Activated T-helper 17 cell treated with anti-CD3 and anti-CD28 coated beads, Interleukin-2, amount 50 U/mL, for 72 hours (primary cell): ENCODE measurements around the gene IQCH. TPM values are rescaled to one million over a fixed set of nuclear protein-coding genes. Genes with fewer than 3 reads are reported as not detected.
A peak's percentile ranks its signal among the peaks of the same experiment; 100 is the strongest.
"Not testable (repeated sequence)": the region's sequence is repeated elsewhere in the genome, so short reads cannot be mapped to it uniquely, and the experiment has no call there.

Experiments used
- ATAC-seq: fragments of 150-1000 bp; cut with Tn5 transposase; replicated peaks from 2 replicates; pipeline ENCODE4 v1.10.0; 2021; ENCODE audit warnings: mild to moderate bottlenecking, moderate library complexity
- H3K27ac Mint-ChIP-seq: one replicate; pipeline ENCODE4 v1.8.0; 2022; ENCODE audit warnings: mixed read lengths
- H3K27me3 Mint-ChIP-seq: one replicate; pipeline ENCODE4 v1.8.0; 2022; ENCODE audit warnings: mixed read lengths
- H3K36me3 Mint-ChIP-seq: one replicate; pipeline ENCODE4 v1.8.0; 2022; ENCODE audit warnings: low read depth, mild to moderate bottlenecking, mixed read lengths
- H3K4me1 Mint-ChIP-seq: one replicate; pipeline ENCODE4 v1.8.0; 2022; ENCODE audit warnings: mixed read lengths
- H3K4me3 Mint-ChIP-seq: one replicate; pipeline ENCODE4 v1.8.0; 2022; ENCODE audit warnings: mild to moderate bottlenecking, mixed read lengths
- H3K9me3 Mint-ChIP-seq: one replicate; pipeline ENCODE4 v1.8.0; 2022; ENCODE audit warnings: mixed read lengths
- total RNA-seq, 2 donors: library from RNA; stranded (reverse); gene quantifications; one replicate each; pipeline ENCODE4 v1.2.3, GENCODE V29; 2022

IQCH gene
- total RNA-seq, 2 donors from 2014 or later: 0.77 to 0.89 TPM

- no peaks in the 10 kb centered on the region for H3K9me3 Mint-ChIP-seq
- H3K27ac Mint-ChIP-seq: no peak overlapping the region
- no peaks in the 10 kb centered on the region for H3K27me3 Mint-ChIP-seq
- ATAC-seq: no peak
- H3K36me3 Mint-ChIP-seq: no peaks in the 10 kb centered on the region
- H3K4me3 Mint-ChIP-seq: no peak overlapping the region
- H3K4me1 Mint-ChIP-seq: no peaks in the 10 kb centered on the region
These were observed 165.1 kb downstream of the IQCH start for GRCh38 chr15:67419705-67420104.

DNA sequence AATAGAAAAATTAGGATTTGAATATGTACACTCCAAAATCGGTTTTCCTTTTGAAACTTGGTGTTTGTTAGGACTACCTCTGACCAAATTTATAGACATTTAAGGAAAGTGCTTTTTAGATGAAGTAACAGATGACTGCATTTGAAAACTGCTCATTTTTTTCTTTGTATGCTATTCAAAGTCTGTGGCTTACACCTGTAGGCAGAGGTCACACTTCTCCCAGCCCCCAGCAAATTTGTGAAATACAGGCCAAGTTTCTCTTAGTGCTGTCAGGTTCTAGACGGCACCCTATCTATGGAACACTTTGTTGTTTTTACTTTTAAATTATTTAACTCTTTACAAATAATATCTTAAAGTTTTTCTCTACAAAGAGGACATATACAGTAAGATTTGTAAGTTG, 165.6 kb downstream of the IQCH start:
- Mint-ChIP-seq H3K4me3 (no peak overlapping the region), H3K9me3 (no peaks in the 10 kb centered on the region), H3K4me1 (no peaks in the 10 kb centered on the region), H3K36me3 (no peaks in the 10 kb centered on the region), H3K27me3 (no peaks in the 10 kb centered on the region), H3K27ac (no peak overlapping the region)
- no peak for ATAC-seq

DNA sequence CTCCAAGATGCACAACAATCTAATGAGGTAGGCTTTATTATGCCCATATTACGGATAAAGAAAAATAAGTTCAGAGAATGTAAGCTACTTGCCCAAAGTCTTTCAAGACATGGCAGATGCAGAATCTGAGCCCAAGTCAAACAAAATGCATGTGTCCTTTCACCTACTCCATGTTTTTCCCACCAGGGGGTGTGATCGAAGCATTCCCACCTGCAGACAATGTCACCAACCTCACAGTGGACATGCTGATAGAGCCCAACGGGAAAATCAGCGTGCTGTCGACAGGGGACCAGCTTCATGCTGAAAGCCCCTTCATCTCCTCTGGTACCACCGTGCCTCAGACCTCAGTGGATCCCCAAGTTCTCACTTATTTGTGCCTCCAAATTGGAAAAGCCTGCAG, 166.5 kb downstream of the IQCH start:
- Mint-ChIP-seq H3K4me1 (no peaks in the 10 kb centered on the region), H3K27ac (no peak overlapping the region), H3K4me3 (no peak overlapping the region), H3K27me3 (no peaks in the 10 kb centered on the region), H3K9me3 (no peaks in the 10 kb centered on the region), H3K36me3 (no peaks in the 10 kb centered on the region)
- ATAC-seq: no peak

DNA sequence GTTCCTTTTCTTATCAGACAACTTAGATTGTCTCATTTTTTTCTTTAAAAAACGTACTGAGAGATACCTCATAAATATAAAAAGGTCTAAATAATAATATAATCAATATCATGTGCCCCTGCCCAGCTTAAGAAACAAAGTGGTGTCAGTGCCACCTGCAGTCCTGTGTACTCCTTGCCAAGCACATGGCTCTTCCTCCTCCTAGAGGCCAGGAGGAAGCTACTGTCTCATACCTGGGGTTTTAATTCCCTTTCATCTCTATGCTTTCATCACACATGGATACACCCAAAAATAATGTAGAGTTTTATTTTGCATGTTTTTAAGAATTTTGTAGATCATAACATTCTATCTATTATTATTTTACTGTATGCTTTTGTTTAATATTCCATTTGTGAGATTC, 167.7 kb downstream of the IQCH start:
- no peaks in the 10 kb centered on the region for H3K27me3 Mint-ChIP-seq
- ATAC-seq: no peak
- no peaks in the 10 kb centered on the region for H3K9me3 Mint-ChIP-seq
- no peak overlapping the region for H3K4me3 Mint-ChIP-seq
- H3K36me3 Mint-ChIP-seq: no peaks in the 10 kb centered on the region
- H3K4me1 Mint-ChIP-seq: no peaks in the 10 kb centered on the region
- no peak overlapping the region for H3K27ac Mint-ChIP-seq

- ATAC-seq: peak; percentile 38
These were observed 179.0 kb downstream of the IQCH start for GRCh38 chr15:67433495-67434099.

GRCh38 chr15:67436351-67437250, 182.0 kb downstream of the IQCH start:
- not testable (repeated sequence) for ATAC-seq, H3K9me3 Mint-ChIP-seq, H3K36me3 Mint-ChIP-seq, H3K27ac Mint-ChIP-seq, H3K4me1 Mint-ChIP-seq, H3K4me3 Mint-ChIP-seq, H3K27me3 Mint-ChIP-seq

More at GRCh38 chr15:67433495-67434099, 179.0 kb downstream of the IQCH start:
- Mint-ChIP-seq H3K4me1 (no peaks in the 10 kb centered on the region), H3K27ac (no peak overlapping the region), H3K9me3 (no peaks in the 10 kb centered on the region), H3K27me3 (no peaks in the 10 kb centered on the region), H3K4me3 (no peak overlapping the region), H3K36me3 (no peaks in the 10 kb centered on the region)

DNA sequence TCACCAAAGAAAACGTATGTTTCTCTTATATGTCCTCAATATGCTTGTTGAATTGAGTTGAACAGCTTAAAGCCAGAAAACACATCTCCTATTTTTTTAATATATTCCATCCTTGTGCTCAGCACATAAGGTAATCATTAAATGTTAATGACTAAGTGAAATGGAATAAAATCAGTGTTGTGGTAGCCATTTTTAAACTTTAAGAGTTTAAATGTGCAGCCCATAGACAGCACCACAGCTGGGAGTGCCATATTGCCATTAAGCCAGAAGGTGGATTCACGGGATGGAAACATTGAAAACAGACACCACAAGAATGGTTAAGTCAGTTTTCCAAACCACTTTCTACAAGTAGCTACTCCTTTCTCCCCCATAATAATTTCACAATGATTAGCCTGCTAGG, 189.5 kb downstream of the IQCH start:
- H3K27me3 Mint-ChIP-seq: no peaks in the 10 kb centered on the region
- no peak overlapping the region for H3K27ac Mint-ChIP-seq
- no peaks in the 10 kb centered on the region for H3K4me1 Mint-ChIP-seq
- H3K36me3 Mint-ChIP-seq: no peaks in the 10 kb centered on the region
- H3K4me3 Mint-ChIP-seq: no peak overlapping the region
- no peak for ATAC-seq
- H3K9me3 Mint-ChIP-seq: no peaks in the 10 kb centered on the region

DNA sequence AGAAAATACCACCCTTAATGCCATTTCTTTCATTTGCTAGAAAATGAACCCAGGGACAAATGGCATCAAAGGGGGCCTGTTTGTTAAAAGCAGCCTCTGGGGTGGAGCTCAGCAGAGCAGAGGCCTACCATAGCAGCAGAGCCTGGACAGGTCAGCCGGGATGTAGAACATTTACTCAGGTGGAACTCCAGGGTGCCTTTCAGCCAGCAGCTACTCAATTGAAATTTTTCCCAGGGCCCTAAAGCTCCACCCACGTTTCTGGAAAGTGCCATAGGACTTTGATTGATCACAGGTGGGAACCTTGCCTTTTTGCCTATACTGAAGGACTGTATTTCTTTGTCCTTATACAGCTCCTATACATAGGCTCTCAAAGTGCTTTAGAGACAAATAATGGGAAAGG, 191.9 kb downstream of the IQCH start:
- Mint-ChIP-seq H3K4me3 (no peak overlapping the region), H3K27me3 (no peaks in the 10 kb centered on the region), H3K9me3 (no peaks in the 10 kb centered on the region), H3K4me1 (no peaks in the 10 kb centered on the region), H3K27ac (no peak overlapping the region), H3K36me3 (no peaks in the 10 kb centered on the region)
- no peak for ATAC-seq

DNA sequence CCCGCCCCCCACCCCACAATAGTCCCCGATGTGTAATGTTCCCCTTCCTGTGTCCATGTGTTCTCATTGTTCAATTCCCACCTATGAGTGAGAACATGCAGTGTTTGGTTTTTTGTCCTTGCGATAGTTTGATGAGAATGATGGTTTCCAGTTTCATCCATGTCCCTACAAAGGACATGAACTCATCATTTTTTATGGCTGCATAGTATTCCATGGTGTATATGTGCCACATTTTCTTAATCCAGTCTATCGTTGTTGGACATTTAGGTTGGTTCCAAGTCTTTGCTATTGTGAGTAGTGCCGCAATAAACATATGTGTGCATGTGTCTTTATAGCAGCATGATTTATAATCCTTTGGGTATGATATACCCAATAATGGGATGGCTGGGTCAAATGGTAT, 193.8 kb downstream of the IQCH start:
- not testable (repeated sequence) for ATAC-seq, H3K4me3 Mint-ChIP-seq, H3K27ac Mint-ChIP-seq, H3K9me3 Mint-ChIP-seq, H3K27me3 Mint-ChIP-seq, H3K36me3 Mint-ChIP-seq, H3K4me1 Mint-ChIP-seq

DNA sequence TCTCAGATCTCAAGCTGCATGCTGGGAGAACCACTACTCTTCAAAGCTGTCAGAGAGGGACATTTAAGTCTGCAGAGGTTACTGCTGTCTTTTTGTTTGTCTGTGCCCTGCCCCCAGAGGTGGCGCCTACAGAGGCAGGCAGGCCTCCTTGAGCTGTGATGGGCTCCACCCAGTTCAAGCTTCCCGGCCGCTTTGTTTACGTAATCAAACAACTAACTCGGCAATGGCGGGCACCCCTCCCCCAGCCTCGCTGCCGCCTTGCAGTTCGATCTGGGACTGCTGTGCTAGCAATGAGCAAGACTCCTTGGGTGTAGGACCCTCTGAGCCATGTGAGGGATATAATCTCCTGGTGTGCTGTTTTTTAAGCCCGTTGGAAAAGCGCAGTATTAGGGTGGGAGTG, 199.1 kb downstream of the IQCH start:
- not testable (repeated sequence) for H3K27me3 Mint-ChIP-seq, ATAC-seq, H3K4me3 Mint-ChIP-seq, H3K4me1 Mint-ChIP-seq, H3K27ac Mint-ChIP-seq, H3K36me3 Mint-ChIP-seq, H3K9me3 Mint-ChIP-seq

DNA sequence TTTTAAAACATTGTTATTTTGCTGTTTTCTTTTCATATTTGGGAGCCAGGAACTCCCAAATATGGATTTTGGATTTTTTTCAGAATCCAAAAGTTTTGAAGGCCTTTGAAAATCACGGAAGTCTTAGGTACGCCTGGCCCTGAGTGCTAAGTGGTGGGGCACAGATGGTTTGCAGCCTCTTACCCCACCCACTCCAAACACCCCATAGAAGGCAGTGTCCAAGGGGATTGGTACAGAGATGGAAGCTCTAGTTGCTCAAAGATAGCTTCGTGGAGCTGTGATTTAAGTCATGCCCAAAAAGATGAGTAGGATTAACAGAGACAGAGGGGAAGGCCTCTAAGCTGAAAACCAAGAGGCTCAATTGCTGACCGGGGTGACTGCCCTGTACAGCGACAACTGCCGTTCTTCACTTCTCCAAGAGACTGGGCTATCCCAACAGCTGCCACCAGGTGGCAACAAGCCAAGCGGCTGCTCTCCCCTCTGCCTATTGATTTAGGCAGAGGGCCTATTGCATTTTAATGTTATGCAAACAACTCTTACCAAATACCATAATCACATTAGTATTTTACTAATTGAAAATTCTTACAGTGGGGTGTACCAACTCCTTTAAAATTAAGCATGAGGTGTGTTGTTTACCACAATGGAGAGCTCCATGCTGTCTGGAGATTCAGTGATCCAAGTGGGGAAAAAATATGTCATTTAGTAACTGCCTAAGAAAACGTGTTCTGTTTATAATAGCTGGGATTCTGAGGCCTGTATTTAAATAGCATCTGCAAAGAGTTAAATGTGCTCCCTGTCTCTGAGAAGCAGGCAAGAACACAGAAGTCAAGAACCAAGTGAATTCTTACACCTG, 202.3 kb downstream of the IQCH start:
- Mint-ChIP-seq H3K36me3 (no peaks in the 10 kb centered on the region), H3K4me3 (no peak overlapping the region), H3K4me1 (no peaks in the 10 kb centered on the region), H3K9me3 (no peaks in the 10 kb centered on the region), H3K27me3 (no peaks in the 10 kb centered on the region), H3K27ac (no peak overlapping the region)
- ATAC-seq: peak; percentile 90

DNA sequence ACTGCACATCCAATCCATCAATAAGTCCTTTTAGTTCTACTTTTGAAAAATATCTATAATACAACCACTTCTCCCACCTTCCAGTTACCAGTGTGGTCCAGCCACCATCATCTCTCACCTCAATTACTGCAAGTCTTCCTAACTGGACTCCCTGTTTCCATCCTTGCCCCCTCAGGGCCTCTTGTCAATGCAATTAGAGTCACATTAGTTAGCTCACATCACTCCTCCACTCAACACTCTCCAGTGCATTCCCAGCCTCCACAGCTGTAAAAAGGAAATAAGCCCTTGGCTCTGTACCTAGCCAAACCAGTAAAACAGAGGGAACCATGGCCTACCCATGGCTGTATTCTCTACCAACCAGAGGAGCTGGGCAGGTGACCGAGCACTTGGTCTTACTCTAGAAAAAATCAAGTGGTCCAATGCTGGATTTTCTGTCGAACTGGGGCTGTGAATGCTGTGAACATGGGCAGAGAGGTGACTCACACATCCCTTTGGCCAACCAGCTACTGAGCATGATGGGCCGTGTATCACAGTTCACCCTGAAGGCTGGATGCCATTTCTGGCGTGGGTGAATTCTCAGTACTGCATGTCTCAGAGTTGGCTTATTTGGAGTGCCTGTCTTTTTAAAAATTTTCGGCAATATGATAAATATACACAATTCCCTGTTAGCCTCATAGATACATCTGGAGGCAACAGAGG, 203.9 kb downstream of the IQCH start:
- ATAC-seq: no peak
- no peak overlapping the region for H3K4me3 Mint-ChIP-seq
- no peaks in the 10 kb centered on the region for H3K27me3 Mint-ChIP-seq
- H3K27ac Mint-ChIP-seq: no peak overlapping the region
- no peaks in the 10 kb centered on the region for H3K9me3 Mint-ChIP-seq
- H3K4me1 Mint-ChIP-seq: no peaks in the 10 kb centered on the region
- H3K36me3 Mint-ChIP-seq: no peaks in the 10 kb centered on the region

DNA sequence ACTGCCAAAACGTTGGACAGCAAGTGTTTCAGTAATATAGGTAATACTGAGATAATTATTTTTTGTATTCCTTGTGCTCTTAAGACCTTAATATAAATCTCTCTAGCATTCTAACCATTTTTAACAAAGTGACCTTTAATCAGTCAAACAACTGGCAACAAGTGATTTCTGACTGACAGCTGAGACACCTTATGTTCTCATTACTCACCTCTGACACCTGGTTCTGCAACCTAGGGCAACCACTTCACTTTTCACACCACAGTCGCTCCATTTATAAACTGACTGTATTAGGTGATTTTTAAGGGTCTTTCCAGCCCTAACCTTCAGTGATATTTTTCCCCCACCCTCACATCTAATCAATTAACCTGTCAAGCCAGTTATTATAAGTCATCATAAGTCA, 205.9 kb downstream of the IQCH start:
- no peaks in the 10 kb centered on the region for H3K4me1 Mint-ChIP-seq
- no peaks in the 10 kb centered on the region for H3K27me3 Mint-ChIP-seq
- no peak overlapping the region for H3K4me3 Mint-ChIP-seq
- H3K27ac Mint-ChIP-seq: no peak overlapping the region
- no peaks in the 10 kb centered on the region for H3K36me3 Mint-ChIP-seq
- H3K9me3 Mint-ChIP-seq: no peaks in the 10 kb centered on the region
- no peak for ATAC-seq

DNA sequence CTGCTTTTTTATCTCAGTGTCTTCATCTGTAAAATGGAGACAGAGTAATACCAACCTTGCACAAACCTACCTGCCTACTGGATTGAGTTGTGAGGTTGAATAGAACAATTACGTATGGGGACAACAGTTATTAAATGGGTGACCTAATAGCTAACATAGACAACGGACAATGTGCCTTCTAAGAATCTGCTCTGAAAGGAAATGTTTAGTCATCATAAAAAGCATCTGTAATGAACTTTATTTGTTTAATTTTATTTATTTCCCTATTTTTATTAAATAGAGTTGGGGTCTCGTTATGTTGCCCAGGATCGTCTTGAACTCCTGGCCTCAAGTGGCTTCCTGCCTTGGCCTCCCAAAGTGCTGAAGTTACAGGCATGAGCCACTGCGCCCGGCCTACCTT, 207.1 kb downstream of the IQCH start:
- Mint-ChIP-seq H3K27ac (no peak overlapping the region), H3K4me3 (no peak overlapping the region), H3K4me1 (no peaks in the 10 kb centered on the region), H3K9me3 (no peaks in the 10 kb centered on the region), H3K36me3 (no peaks in the 10 kb centered on the region), H3K27me3 (no peaks in the 10 kb centered on the region)
- no peak for ATAC-seq
